Esophagus squamous epithelium (tissue), 5 donors: Measurements from ENCODE around the gene MICA. TPM values are rescaled to one million over a fixed set of nuclear protein-coding genes. Genes with fewer than 3 reads are reported as not detected.

Source experiments
- DNase-seq: peaks from one replicate; lab custom pipeline; 2025; lab: John Stamatoyannopoulos, UW
- H3K27ac ChIP-seq, 4 donors: fragments of 200-600 bp; sonication (generic); one replicate each; pipeline ENCODE4 v1.5.1; 2016 to 2019; ENCODE audit warnings: mild to moderate bottlenecking in 1 of 4
- H3K27me3 ChIP-seq, 4 donors: fragments of 200-600 bp; sonication (generic); 1 replicate in 3 of 4; 2 replicates in 1 of 4; pipeline versions ENCODE4 v1.5.1 to v1.6.0; 2017 to 2021; ENCODE audit warnings: antibody characterized with exemption in 1 of 4
- H3K36me3 ChIP-seq, 3 donors: fragments of 200-600 bp; sonication (generic); one replicate each; pipeline ENCODE4 v1.5.1; 2016 to 2019
- H3K4me1 ChIP-seq, 3 donors: fragments of 200-600 bp; sonication (generic); one replicate each; pipeline ENCODE4 v1.5.1; 2017 to 2019
- H3K4me3 ChIP-seq, 4 donors: fragments of 200-600 bp; sonication (generic); 1 replicate in 3 of 4; 2 replicates in 1 of 4; pipeline ENCODE4 v1.5.1; 2016 to 2019; ENCODE audit warnings: mild to moderate bottlenecking in 2 of 4, moderate library complexity in 1 of 4
- H3K9me3 ChIP-seq, 3 donors: fragments of 200-600 bp; sonication (generic); one replicate each; pipeline ENCODE4 v1.5.1; 2016 to 2019
- POLR2A ChIP-seq, 4 donors: fragments of 450-650 bp; IDR thresholded peaks; one replicate each; pipeline ENCODE4 v1.6.1; 2017; ENCODE audit warnings: antibody characterized with exemption in 4 of 4, mild to moderate bottlenecking in 4 of 4, moderate library complexity in 3 of 4
- WGBS, 2 donors: methylation state at CpG; one replicate each; pipeline ENCODE4 v1.1.5; 2018; 5-methylcytosine and 5-hydroxymethylcytosine counted together
- intact Hi-C: fragments of 100-400 bp; cut with DNase I; formaldehyde crosslinking; loops from one replicate; pipeline ENCODE4 v1.15.0; 2022
- total RNA-seq, 4 donors: library from RNA; depleted of rRNA; stranded (reverse); fragments of >200 nt; gene quantifications; one replicate each; pipeline ENCODE4 v1.1.0, GENCODE V29; 2016
- TF ChIP-seq, protein P1 (sequence below), 6 experiments: fragments of 450-650 bp in 4 of 6; fragments of 200-600 bp in 2 of 6; sonication (generic) in 2 of 6; IDR thresholded peaks; one replicate each; pipeline ENCODE4 v1.5.1; 2016 to 2019; ENCODE audit warnings: antibody characterized with exemption in 6 of 6, mild to moderate bottlenecking in 4 of 6, moderate library complexity in 4 of 6
- donor health status: DM: yes; HTN: yes; CAD: no.

Gene MICA
- total RNA-seq = 10 to 100 TPM in 1 of 4 donors, 1 to 10 TPM in 3; 7.5 to 10.1 (median 8.8) TPM

GRCh38 chr6:31403283-31404060 lies at the start of gene MICA:
Gene MICA (plus strand): TSS chr6:31403595. CDS start chr6:31403633, 38 bp downstream.
- peak in 3 of 4 donors; percentile 7 to 79 (median 74) for TF ChIP-seq POLR2A (IDR thresholded peaks at IDR 0.05)
- TF ChIP-seq, protein P1, sequence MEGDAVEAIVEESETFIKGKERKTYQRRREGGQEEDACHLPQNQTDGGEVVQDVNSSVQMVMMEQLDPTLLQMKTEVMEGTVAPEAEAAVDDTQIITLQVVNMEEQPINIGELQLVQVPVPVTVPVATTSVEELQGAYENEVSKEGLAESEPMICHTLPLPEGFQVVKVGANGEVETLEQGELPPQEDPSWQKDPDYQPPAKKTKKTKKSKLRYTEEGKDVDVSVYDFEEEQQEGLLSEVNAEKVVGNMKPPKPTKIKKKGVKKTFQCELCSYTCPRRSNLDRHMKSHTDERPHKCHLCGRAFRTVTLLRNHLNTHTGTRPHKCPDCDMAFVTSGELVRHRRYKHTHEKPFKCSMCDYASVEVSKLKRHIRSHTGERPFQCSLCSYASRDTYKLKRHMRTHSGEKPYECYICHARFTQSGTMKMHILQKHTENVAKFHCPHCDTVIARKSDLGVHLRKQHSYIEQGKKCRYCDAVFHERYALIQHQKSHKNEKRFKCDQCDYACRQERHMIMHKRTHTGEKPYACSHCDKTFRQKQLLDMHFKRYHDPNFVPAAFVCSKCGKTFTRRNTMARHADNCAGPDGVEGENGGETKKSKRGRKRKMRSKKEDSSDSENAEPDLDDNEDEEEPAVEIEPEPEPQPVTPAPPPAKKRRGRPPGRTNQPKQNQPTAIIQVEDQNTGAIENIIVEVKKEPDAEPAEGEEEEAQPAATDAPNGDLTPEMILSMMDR (IDR thresholded peaks at IDR 0.05) = peak in 4 of 6 experiments; percentile 10 to 25 (median 16)
- H3K4me1 ChIP-seq = peaks cover 23 to 88% (median 41%) of the 10 kb centered on the region in 3 donors
- H3K36me3 ChIP-seq = no peaks in the 10 kb centered on the region
- H3K27me3 ChIP-seq = no peaks in the 10 kb centered on the region
- peak within 1 kb of the TSS; percentile 93 to 99 (median 98) for H3K27ac ChIP-seq
- no peaks in the 10 kb centered on the region for H3K9me3 ChIP-seq
- peak; percentile 39 for DNase-seq
- intact Hi-C loops = no loop called here
- H3K4me3 ChIP-seq = peak within 1 kb of the TSS; percentile 60 to 80 (median 76)
- WGBS, 2 donors = 0 to 1% methylated on average over 15 to 38 of the region's 58 CpGs

GRCh38 chr6:31354158-31354863 lies 49.1 kb upstream of the MICA start:
- H3K27ac ChIP-seq = peak overlapping the region in 1 of 4 donors; percentile 30
- H3K36me3 ChIP-seq = peaks cover 0 to 28% (median 9%) of the 10 kb centered on the region in 3 donors
- H3K27me3 ChIP-seq = no peaks in the 10 kb centered on the region
- no peak for TF ChIP-seq POLR2A (IDR thresholded peaks at IDR 0.05)
- TF ChIP-seq, protein P1 (IDR thresholded peaks at IDR 0.05) = no peak
- DNase-seq = no peak
- peaks cover 13 to 27% (median 16%) of the 10 kb centered on the region in 3 donors for H3K4me1 ChIP-seq
- intact Hi-C loops = loop anchor here (5.0 kb wide), 1 partner anchor 87 kb away; no protein-coding TSS in a partner anchor
- H3K9me3 ChIP-seq = no peaks in the 10 kb centered on the region
- peak overlapping the region in 3 of 4 donors; percentile 71 to 75 (median 72) for H3K4me3 ChIP-seq
- WGBS, 2 donors = 61 to 66% methylated on average over 5 to 9 of the region's 11 CpGs

DNA sequence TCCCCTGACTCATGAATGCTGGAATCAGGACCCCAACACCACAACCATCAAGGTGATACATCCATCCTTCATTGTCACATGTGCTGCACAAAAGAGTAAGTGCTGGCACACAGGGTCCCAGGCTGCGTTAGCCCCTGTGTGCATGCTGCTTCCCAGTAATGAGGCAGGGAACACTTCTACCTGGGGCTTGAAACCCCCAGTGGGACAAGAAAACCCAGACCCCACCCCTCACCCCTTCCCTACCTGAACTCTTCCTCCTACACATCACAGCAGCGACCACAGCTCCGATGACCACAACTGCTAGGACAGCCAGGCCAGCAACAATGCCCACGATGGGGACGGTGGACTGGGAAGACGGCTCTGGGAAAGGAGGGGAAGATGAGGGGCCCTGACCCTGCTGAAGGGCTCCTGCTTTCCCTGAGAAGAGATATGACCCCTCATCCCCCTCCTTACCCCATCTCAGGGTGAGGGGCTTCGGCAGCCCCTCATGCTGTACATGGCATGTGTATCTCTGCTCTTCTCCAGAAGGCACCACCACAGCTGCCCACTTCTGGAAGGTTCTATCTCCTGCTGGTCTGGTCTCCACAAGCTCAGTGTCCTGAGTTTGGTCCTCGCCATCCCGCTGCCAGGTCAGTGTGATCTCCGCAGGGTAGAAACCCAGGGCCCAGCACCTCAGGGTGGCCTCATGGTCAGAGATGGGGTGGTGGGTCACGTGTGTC lies 48.4 kb upstream of the MICA start:
- Histone ChIP-seq H3K36me3 (peaks cover 0 to 28% (median 9%) of the 10 kb centered on the region in 3 donors), H3K9me3 (no peaks in the 10 kb centered on the region), H3K4me3 (peak overlapping the region in 3 of 4 donors; percentile 71 to 75 (median 72)), H3K4me1 (peaks cover 13 to 27% (median 16%) of the 10 kb centered on the region in 3 donors), H3K27me3 (no peaks in the 10 kb centered on the region), H3K27ac (peak overlapping the region in 1 of 4 donors; percentile 30)
- 57 to 72% methylated on average over 3 of the region's 11 CpGs for WGBS, 2 donors
- TF ChIP-seq POLR2A (IDR thresholded peaks at IDR 0.05) = no peak
- TF ChIP-seq, protein P1 (IDR thresholded peaks at IDR 0.05) = no peak
- intact Hi-C loops = loop anchor here (5.0 kb wide), 1 partner anchor 88 kb away; no protein-coding TSS in a partner anchor
- no peak for DNase-seq

DNA sequence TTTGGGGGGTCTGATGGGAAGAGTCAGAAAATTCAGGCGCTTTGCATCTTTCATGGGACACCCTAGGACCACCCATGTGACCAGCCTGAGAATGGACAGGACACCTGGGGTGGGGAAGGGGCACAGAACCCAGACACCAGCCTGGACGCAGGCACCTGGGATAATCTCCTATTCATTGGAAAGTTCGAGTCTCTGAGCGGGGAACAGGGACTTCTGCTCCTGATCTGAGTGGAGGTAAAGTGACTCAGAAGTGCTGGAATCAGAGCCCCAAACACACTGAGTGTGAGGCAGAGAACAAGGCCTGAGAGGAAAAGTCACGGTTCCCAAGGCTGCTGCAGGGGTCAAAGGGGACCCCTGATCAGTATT lies 47.8 kb upstream of the MICA start:
- Histone ChIP-seq H3K4me1 (peaks cover 13 to 27% (median 16%) of the 10 kb centered on the region in 3 donors), H3K36me3 (peaks cover 0 to 28% (median 9%) of the 10 kb centered on the region in 3 donors), H3K27me3 (no peaks in the 10 kb centered on the region), H3K27ac (peak overlapping the region in 1 of 4 donors; percentile 87), H3K9me3 (no peaks in the 10 kb centered on the region), H3K4me3 (peak overlapping the region; percentile 4 to 75 (median 72))
- intact Hi-C loops = no loop called here
- no peak for DNase-seq
- WGBS, 2 donors = 20 to 57% methylated on average over 1 to 3 of the region's 5 CpGs
- no peak for TF ChIP-seq POLR2A (IDR thresholded peaks at IDR 0.05)
- TF ChIP-seq, protein P1 (IDR thresholded peaks at IDR 0.05) = no peak
